Testis (tissue), 2 donors: ENCODE measurements around the gene TEX2.

Experiments
- CTCF ChIP-seq, 3 experiments: fragments of 450-650 bp in 2 of 3; fragments of 200-600 bp in 1 of 3; sonication (generic) in 1 of 3; IDR thresholded peaks; one replicate each; pipeline ENCODE4 v1.5.1; 2016 to 2019; ENCODE audit warnings: antibody characterized with exemption in 3 of 3, mild to moderate bottlenecking in 2 of 3, moderate library complexity in 1 of 3
- POLR2A ChIP-seq: fragments of 450-650 bp; IDR thresholded peaks from one replicate; pipeline ENCODE4 v1.6.1; 2017; ENCODE audit warnings: antibody characterized with exemption, mild to moderate bottlenecking, moderate library complexity

- no peak for TF ChIP-seq POLR2A
- no peak for TF ChIP-seq CTCF (IDR thresholded peaks at IDR 0.05)
Measured at GRCh38 chr17:64245218-64246145, 17.6 kb downstream of the TEX2 start.
